ENCODE results near the gene KRTAP10-10. TPM values are rescaled to one million over a fixed set of nuclear protein-coding genes. Genes with fewer than 3 reads are reported as not detected.

Gene KRTAP10-10
- total and polyA plus RNA-seq, 9 of the 15 experiments (the other 6 are each of a cell fraction or from before 2014, with no cell fraction given) = not detected

DNA sequence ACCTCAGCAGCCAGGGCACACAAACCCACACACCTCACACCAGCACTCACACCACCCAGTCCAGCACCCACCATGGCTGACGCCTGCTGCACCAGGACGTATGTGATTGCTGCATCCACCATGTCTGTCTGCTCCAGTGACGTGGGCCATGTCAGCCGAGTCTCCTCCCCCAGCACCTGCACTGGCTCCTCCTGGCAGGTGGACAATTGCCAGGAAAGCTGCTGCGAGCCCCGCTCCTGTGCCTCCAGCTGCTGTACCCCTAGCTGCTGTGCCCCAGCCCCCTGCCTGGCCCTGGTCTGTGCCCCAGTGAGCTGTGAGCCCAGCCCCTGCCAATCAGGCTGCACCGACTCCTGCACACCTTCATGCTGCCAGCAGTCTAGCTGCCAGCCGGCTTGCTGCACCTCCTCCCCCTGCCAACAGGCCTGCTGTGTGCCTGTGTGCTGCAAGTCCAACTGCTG is 25.1 kb upstream of the KRTAP10-10 start, which contains the start of gene KRTAP10-8:
KRTAP10-8 (plus strand) TSS at position 51 of the 458 bp plus-strand sequence; CDS start at position 73, 22 bp downstream.
- DNase-seq (ENCODE audit: extremely low read depth in 1 of 4, low spot score in 3 of 4) (no peak), ATAC-seq (no peak), FAIRE-seq (no peak)
- H3K9me1 ChIP-seq (ENCODE audit: control insufficient read depth, insufficient read depth, low read length) = peaks cover 3% of the 10 kb centered on the region
- H3K4me3 ChIP-seq = no peak within 1 kb of the TSS
- intact Hi-C loops (cut with micrococcal nuclease) = no loop called here
- H3K36me3 ChIP-seq (ENCODE audit: control insufficient read depth, insufficient read depth, low read length) = no peaks in the 10 kb centered on the region
- no peaks in the 10 kb centered on the region; the same call in none of the 2 replicates for H3K9me3 ChIP-seq (replicated peaks; ENCODE audit: control insufficient read depth, insufficient read depth, low read depth, low read length)
- no peak within 1 kb of the TSS for H2AFZ ChIP-seq (ENCODE audit: low read depth, low read length)
- ChIA-PET POLR2A (no interaction called here), CTCF (ENCODE audit: low intra/inter-chr PET ratio) (no interaction called here)
- peaks cover 0 to 10% of the 10 kb centered on the region in 2 experiments; a peak in 2 of 5 replicates for H3K4me1 ChIP-seq (replicated peaks in 1 of 2; ENCODE audit: control insufficient read depth in 2 of 2, insufficient read depth in 2 of 2, low read length in 2 of 2)
- no peaks in the 10 kb centered on the region for H4K20me1 ChIP-seq (replicated peaks; ENCODE audit: control insufficient read depth, insufficient read depth, low read length)
- no peak within 1 kb of the TSS for H3K9ac ChIP-seq (ENCODE audit: insufficient read depth in 1 of 2, low read depth in 2 of 2, low read length in 2 of 2)
- peaks cover 14 to 42% of the 10 kb centered on the region in 2 experiments; a peak in 4 of 5 replicates for H3K27me3 ChIP-seq (ENCODE audit: control insufficient read depth in 2 of 2, insufficient read depth in 2 of 2, low read length in 2 of 2)
- H3K27ac ChIP-seq (ENCODE audit: extremely low read depth, low read depth, low read length) = no peak within 1 kb of the TSS
- 1% methylated on average over 8 of the region's 8 CpGs for WGBS (ENCODE audit: insufficient coverage, low coverage, missing lambda C conversion rate)
- BruUV-seq (replicated peaks) = no TSS peak
- in situ Hi-C loops (cut with MboI) = no loop called here
- H3K79me2 ChIP-seq (ENCODE audit: control insufficient read depth, insufficient read depth, low read length) = no peaks in the 10 kb centered on the region
- H3K4me2 ChIP-seq (ENCODE audit: insufficient read depth, low read length) = no peak within 1 kb of the TSS
- TF ChIP-seq NUFIP1 (IDR thresholded peaks at IDR 0.05; ENCODE audit: partially characterized antibody) (no peak), FOXA3 (CRISPR knock-in tag; conservative IDR thresholded peaks at IDR 0.05 in 1 of 2, IDR thresholded peaks at IDR 0.05 in 1 of 2) (no peak), TGIF2 (CRISPR knock-in tag; IDR thresholded peaks at IDR 0.05) (no peak), SAFB (IDR thresholded peaks at IDR 0.05; ENCODE audit: borderline replicate concordance, low read depth, low read length) (no peak), BMI1 (IDR thresholded peaks at IDR 0.05; ENCODE audit: low read length) (no peak), SRSF9 (IDR thresholded peaks at IDR 0.05; ENCODE audit: borderline replicate concordance, low read depth, low read length) (no peak), TAF1 (IDR thresholded peaks at IDR 0.05; ENCODE audit: control insufficient read depth, extremely low read depth, insufficient read depth, low read length, severe bottlenecking) (no peak), MCM2 (IDR thresholded peaks at IDR 0.05; ENCODE audit: low read depth) (no peak), HEY1 (CRISPR knock-in tag; IDR thresholded peaks at IDR 0.05; ENCODE audit: borderline replicate concordance) (no peak), SIX5 (IDR thresholded peaks at IDR 0.05; ENCODE audit: borderline replicate concordance in 1 of 2, insufficient read depth in 1 of 2, low read depth in 1 of 2, low read length in 2 of 2) (no peak), ZNF124 (CRISPR knock-in tag; IDR thresholded peaks at IDR 0.05) (no peak), ARID1B (IDR thresholded peaks at IDR 0.05) (no peak), STAT5B (CRISPR knock-in tag; IDR thresholded peaks at IDR 0.05) (no peak), PTBP1 (IDR thresholded peaks at IDR 0.05; ENCODE audit: low read depth, low read length) (no peak), POLR2A (conservative IDR thresholded peaks at IDR 0.05) (no peak), ZNF561 (CRISPR knock-in tag; conservative IDR thresholded peaks at IDR 0.05) (no peak), ZEB2 (IDR thresholded peaks at IDR 0.05) (no peak)
- TF ChIP-seq, protein P1, sequence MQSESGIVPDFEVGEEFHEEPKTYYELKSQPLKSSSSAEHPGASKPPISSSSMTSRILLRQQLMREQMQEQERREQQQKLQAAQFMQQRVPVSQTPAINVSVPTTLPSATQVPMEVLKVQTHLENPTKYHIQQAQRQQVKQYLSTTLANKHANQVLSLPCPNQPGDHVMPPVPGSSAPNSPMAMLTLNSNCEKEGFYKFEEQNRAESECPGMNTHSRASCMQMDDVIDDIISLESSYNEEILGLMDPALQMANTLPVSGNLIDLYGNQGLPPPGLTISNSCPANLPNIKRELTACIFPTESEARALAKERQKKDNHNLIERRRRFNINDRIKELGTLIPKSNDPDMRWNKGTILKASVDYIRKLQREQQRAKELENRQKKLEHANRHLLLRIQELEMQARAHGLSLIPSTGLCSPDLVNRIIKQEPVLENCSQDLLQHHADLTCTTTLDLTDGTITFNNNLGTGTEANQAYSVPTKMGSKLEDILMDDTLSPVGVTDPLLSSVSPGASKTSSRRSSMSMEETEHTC (IDR thresholded peaks at IDR 0.05) = no peak
- TF ChIP-seq, protein P2, sequence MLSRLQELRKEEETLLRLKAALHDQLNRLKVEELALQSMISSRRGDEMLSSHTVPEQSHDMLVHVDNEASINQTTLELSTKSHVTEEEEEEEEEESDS (CRISPR knock-in tag; IDR thresholded peaks at IDR 0.05) = no peak

Data from K562 (cell line).